Stimulated activated CD4-positive, alpha-beta T cell treated with anti-CD3 and anti-CD28 coated beads, TNF-alpha, amount 100 ng/mL, for 24 hours (primary cell): Measurements from ENCODE around the gene TPM1.
"Not testable (repeated sequence)": the region's sequence is repeated elsewhere in the genome, so short reads cannot be mapped to it uniquely, and the experiment has no call there.

Source experiments
- DNase-seq, 3 experiments: peaks; one replicate each; pipeline ENCODE4 v3.0.0-alpha.2; 2020; ENCODE audit warnings: low read depth in 3 of 3

TPM1 gene

DNA sequence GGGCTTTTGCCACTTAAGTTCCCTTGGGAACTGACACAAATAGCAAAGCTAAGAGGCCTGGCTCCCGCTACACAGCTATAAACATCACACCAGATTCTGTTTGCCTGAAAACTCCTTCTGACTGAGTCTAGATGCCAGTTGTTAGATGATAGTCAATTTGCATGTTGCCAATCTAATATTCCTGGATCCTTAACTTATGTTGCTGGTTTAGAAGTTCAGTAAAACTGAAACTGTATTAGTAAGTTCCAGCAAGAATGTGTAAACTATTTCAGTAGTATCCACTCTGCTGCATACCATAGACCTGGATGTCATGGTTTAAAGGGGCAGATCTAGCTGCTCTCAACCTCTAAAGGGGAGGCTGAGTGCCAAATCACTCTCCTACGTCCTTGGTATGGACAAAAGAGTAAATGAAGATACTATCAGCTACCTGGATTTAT, 52.0 kb downstream of the TPM1 start:
- DNase-seq = no peak

DNA sequence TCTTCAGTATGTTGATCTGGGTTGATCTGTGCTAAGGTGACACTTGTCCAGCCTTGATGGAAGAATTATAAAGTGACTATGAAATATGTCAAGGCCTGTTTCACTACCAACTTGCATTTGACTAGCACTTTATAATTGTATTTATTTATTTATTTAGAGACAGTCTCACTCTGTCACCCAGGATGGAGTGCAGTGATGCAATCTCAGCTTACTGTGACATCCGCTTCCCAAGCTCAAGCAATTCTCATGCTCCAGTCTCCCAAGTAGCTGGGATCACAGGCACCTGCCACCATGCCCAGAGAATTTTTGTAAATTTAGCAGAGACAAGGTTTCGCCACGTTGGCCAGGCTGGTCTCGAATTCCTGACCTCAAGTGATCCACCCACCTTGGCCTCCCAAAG, 53.6 kb downstream of the TPM1 start:
- no peak for DNase-seq

DNA sequence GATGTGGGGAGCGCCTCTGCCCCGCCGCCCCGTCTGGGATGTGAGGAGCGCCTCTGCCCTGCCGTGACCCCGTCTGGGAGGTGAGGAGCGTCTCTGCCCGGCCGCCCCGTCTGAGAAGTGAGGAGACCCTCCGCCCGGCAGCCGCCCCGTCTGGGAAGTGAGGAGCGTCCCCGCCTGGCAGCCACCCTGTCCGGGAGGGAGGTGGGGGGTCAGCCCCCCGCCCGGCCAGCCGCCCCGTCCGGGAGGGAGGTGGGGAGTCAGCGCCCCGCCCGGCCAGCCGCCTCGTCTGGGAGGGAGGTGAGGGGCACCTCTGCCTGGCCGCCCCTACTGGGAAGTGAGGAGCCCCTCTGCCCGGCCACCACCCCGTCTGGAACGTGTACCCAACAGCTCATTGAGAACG, 56.4 kb downstream of the TPM1 start:
- DNase-seq = not testable (repeated sequence)

DNA sequence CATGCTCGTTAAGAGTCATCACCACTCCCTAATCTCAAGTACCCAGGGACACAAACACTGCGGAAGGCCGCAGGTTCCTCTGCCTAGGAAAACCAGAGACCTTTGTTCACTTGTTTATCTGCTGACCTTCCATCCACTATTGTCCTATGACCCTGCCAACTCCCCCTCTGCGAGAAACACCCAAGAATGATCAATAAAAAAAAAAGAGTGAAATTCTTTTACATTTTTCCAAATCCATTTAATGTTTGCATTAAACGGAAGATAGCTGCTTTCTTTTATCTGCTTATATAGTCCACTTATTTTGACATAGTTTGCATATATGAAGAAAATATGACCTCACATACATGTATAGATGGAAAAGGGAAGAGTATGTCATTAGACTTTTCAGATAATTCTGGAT, 57.0 kb downstream of the TPM1 start:
- not testable (repeated sequence) for DNase-seq

DNA sequence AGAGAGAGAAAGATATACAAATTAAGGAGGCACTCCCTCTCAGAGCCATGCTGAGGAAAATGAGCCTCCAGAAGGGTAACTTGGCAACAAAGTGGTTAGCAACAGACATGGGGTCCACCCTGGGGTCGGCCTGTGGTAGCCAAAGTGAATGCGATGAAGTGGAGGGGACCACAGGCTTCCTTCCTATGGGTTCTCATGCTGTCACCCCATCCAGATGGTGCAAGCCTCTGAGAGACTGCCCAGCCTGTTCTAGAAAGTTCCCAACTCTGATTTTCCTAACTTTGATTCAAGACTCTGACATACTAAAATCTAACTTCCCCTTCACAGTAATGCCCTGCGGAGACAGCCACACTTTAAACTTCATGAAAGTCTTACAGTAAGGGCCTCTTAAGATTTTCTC, 60.9 kb downstream of the TPM1 start:
- no peak for DNase-seq

DNA sequence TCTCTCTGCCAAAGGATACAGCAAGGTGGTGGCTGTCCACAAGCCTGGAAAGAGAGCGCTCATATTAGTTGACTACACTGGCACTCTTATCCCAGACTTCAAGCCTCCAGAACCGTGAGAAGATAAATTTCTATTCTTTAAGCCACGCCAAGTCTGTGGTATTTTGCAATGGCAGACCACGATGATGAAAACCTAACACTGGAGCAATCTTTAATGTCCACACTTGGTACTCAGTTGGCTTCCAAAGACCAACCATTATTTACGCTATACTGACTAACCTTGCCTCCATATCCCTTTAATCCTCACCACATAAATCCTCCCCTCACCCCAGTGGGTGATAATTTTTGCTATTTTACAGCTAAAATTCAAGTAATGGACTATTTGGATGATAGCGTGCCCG, 62.2 kb downstream of the TPM1 start:
- DNase-seq = no peak

DNA sequence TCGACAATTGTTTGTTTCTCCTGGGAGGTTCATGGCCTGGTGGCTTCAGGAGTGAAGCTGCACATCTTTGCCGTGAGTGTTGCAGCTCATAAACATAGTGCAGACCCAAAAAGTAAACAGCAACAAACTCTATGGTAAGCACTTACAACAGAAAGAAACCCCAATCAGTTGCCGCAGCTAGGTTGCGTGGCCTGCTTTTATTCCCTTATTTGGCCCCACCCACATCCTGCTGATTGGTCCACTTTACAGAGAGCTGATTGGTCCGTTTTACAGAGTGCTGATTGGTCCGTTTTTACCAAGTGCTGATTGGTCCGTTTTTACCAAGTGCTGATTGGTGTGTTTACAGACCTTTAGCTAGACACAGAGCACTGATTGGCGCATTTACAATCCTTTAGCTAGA, 62.8 kb downstream of the TPM1 start:
- not testable (repeated sequence) for DNase-seq

DNA sequence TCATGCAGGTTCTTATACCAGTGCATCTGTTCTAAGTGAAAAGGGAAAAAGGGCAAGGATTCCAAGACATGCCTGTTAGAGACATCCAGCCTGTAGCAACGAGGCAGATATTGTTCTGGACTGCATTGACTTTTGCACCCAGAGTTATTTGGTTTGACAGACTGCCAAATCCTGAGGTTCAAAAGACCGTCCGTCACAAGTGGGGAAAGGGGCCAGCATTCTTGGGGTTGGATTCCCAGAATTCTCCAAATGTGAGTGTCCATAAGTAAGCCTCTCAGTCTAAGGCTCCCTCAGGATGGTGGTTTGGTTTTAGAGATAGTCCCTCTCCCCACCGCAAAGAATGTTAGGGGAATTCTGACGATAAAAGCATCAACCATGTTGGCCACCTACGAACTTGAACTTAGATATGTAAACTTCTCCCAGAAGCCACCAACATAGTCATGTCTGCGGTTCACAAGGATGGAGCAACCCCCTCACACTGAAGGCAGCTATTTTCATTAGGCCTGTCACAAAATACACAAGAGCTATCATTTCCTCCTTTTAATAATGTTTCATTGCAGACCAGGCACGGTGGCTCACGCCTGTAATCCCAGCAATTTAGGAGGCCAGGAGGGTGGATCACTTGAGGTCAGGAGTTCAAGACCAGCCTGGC, 65.5 kb downstream of the TPM1 start:
- no peak for DNase-seq

DNA sequence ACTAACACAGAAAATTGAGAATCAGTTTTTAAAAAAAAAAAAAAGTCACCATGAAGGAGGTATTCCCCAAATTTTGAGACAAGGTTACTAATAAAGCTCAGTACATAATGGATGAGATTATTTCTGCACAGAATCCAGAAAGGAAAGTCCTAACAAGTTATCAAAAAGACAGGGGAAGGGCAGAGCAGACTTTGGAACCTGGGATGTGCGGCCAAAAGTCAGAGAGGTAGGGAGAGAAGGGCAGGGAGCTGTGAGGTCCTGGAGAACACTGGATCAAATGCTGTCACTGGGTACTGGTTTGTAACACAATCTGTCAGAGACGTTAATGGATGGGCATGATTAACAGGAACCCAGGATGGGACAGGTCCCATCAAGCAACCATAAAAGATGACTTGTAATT, 67.0 kb downstream of the TPM1 start:
- DNase-seq = no peak

DNA sequence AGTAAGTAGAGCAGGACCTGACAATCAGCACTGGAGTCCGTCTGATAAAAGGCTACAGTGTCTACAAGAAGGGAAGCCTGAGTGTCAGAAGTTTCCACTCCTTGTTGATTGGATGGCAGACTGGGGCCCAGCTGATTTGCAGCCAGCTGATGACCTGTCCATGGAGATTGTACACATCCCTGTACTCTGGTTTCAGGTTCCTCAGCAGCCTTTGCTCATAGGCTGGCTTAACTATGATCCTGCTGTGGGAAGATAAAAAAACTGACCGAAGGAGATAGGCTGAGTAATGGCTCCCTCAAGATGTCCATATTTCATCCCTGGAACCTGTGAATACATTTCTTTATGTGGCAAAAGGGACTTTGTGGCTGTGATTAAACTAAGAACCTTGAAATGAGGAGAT, 67.4 kb downstream of the TPM1 start:
- no peak for DNase-seq

DNA sequence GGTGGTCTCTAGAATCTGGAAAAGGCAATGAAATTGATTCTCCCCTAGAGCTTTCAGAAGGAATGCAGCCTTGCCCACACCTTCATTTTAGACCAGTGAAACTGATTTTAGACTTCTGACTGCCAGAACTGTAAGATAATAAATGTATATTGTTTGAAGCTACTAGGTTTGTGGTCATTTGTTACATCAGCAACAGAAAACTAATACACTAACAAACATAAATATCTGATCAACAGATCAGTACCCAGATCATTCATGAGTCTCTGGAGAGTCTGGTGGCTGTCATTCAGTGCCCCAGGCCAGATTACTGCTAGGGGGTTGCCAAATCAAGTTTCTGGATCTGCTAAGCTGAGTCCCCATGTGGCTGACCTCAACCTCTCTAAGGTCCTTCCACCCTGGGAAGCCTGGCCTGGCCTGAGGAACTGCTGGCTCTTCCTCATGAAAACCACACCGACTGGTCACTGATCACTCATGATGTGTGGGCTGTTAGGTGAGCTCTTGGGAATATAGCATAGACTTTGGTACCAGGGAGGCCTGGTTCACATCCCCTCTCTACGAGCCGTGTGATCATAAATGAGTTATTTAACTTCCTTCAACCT, 68.0 kb downstream of the TPM1 start:
- DNase-seq = no peak

DNA sequence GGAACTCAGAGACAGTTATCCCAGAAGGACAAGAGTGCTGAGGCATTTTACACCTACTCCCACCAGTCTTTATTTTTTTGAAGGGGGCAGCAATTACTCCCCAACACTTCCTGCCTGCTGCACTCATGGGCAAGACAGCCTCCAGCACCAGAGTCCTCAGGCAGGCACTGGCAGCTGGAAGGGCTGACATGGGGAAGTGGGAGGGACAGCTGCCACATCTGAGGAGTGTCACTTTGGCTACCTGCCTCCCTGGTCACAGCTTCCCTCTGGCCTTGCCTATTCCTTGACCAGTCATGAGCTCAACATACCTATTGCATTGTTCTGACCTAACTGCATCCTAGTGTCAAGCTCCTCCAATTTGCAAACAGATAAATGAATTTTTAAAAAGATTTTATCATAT, 68.9 kb downstream of the TPM1 start:
- DNase-seq = no peak

DNA sequence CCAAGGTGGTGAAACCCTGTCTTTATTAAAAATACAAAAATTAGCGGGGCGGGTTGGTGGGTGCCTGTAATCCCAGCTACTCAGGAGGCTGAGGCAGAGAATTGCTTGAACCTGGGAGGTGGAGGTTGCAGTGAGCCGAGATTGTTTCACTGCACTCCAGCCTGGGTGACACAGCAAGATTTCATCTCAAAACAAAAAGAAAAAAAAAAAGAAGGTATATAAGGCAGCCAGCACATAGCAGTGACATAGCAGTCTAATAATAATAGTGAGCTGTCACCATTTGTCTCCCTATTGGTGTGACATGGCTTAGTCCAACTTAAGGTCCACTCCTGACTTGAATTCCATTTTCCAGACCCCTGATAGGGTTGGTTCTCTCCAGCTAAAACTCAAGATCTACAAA, 70.3 kb downstream of the TPM1 start:
- no peak for DNase-seq

DNA sequence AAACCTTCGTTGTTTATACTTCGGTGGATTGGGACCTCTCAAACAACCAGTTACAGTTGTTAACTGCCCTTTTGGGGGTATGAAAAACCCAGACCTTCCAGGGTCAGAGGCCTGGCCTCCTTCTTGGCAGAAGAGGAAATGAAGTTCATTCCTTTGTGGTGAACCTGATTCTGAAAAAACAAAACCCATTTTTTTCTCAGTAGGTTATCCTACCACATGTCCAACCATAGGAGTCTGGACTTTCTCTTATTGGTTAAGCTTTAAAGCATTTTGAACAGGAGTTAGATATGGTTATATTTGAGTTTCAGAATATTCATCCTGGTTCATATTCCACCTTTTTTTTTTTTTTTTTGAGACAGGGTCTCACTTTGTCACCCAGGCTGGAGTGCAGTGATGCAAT, 71.9 kb downstream of the TPM1 start:
- DNase-seq = no peak
